DOHH2 (cell line): ENCODE measurements around the gene RNASE13.

Experiments
- H3F3A ChIP-seq: fragments of 200-600 bp; sonication (generic), shearing (Covaris generic); 2 replicates; pipeline ENCODE4 v1.6.0; 2016; ENCODE audit warnings: antibody characterized with exemption, mild to moderate bottlenecking; ENCODE audit not compliant: control insufficient read depth, insufficient read depth
- H3K27ac ChIP-seq: fragments of 200-600 bp; sonication (generic); 2 replicates; pipeline ENCODE4 v1.5.1; 2014; ENCODE audit warnings: low read depth, mild to moderate bottlenecking, low read length, moderate library complexity
- H3K27me3 ChIP-seq: fragments of 200-600 bp; sonication (generic); 2 replicates; pipeline ENCODE4 v1.6.1; 2014; ENCODE audit warnings: mild to moderate bottlenecking, low read length, mixed read lengths; ENCODE audit not compliant: control insufficient read depth
- H3K36me3 ChIP-seq: fragments of 200-600 bp; sonication (generic); 2 replicates; pipeline ENCODE4 v1.6.1; 2014; ENCODE audit warnings: mild to moderate bottlenecking, low read length, moderate library complexity, mixed read lengths; ENCODE audit not compliant: control insufficient read depth
- H3K4me1 ChIP-seq: fragments of 200-600 bp; sonication (generic); 2 replicates; pipeline ENCODE4 v1.6.1; 2014; ENCODE audit warnings: mild to moderate bottlenecking, low read length, mixed read lengths; ENCODE audit not compliant: control insufficient read depth
- H3K4me2 ChIP-seq: fragments of 200-600 bp; sonication (generic); 2 replicates; pipeline ENCODE4 v1.6.0; 2014; ENCODE audit warnings: mild to moderate bottlenecking, low read length, moderate library complexity
- H3K4me3 ChIP-seq: fragments of 200-600 bp; sonication (generic); 2 replicates; pipeline ENCODE4 v1.5.1; 2014; ENCODE audit warnings: mild to moderate bottlenecking, low read length, mixed read lengths
- H3K79me2 ChIP-seq: fragments of 200-600 bp; sonication (generic); 2 replicates; pipeline ENCODE4 v1.6.1; 2014; ENCODE audit warnings: mild to moderate bottlenecking, low read length, mixed read lengths; ENCODE audit not compliant: control insufficient read depth
- H3K9me2 ChIP-seq: fragments of 200-600 bp; sonication (generic); replicated peaks from 2 replicates; pipeline ENCODE4 v1.6.1; 2014; ENCODE audit warnings: mild to moderate bottlenecking, low read length, mixed read lengths; ENCODE audit not compliant: control insufficient read depth
- H3K9me3 ChIP-seq: fragments of 200-600 bp; sonication (generic); 2 replicates; pipeline ENCODE4 v1.6.1; 2014; ENCODE audit warnings: antibody characterized with exemption, low read length, mixed read lengths; ENCODE audit not compliant: control insufficient read depth, insufficient read depth
- H4K20me1 ChIP-seq: fragments of 200-600 bp; sonication (generic); 2 replicates; pipeline ENCODE4 v1.6.0; 2014; ENCODE audit warnings: low read depth, mild to moderate bottlenecking, antibody characterized with exemption, low read length, moderate library complexity; ENCODE audit not compliant: control insufficient read depth, insufficient read depth
- CTCF ChIP-seq: fragments of 200-600 bp; sonication (generic); IDR thresholded peaks from one replicate; pipeline ENCODE4 v1.5.1; 2014; ENCODE audit warnings: antibody characterized with exemption, mild to moderate bottlenecking, low read depth, low read length; ENCODE audit not compliant: poor library complexity, severe bottlenecking
- EZH2phosphoT487 ChIP-seq: fragments of 200-600 bp; sonication (generic); IDR thresholded peaks from 2 replicates; pipeline ENCODE4 v1.6.1; 2017; ENCODE audit warnings: borderline replicate concordance, mild to moderate bottlenecking, antibody characterized with exemption, low read length, moderate library complexity, mixed read lengths

RNASE13 gene

GRCh38 chr14:21019366-21019765 is 15.2 kb downstream of the RNASE13 start:
- Histone ChIP-seq H3K27ac (no peak overlapping the region), H3K9me3 (no peaks in the 10 kb centered on the region), H3K36me3 (no peaks in the 10 kb centered on the region), H3K9me2 (no peaks in the 10 kb centered on the region), H3K4me2 (no peak overlapping the region), H3K4me3 (no peak overlapping the region), H3K27me3 (peaks cover 35% of the 10 kb centered on the region), H4K20me1 (no peaks in the 10 kb centered on the region), H3F3A (no peaks in the 10 kb centered on the region), H3K79me2 (no peaks in the 10 kb centered on the region), H3K4me1 (no peaks in the 10 kb centered on the region)
- TF ChIP-seq CTCF (no peak), EZH2phosphoT487 (no peak)

- Histone ChIP-seq H3K79me2 (no peaks in the 10 kb centered on the region), H3K4me1 (no peaks in the 10 kb centered on the region), H3K27me3 (peaks cover 31% of the 10 kb centered on the region), H3K36me3 (no peaks in the 10 kb centered on the region), H3K4me3 (no peak overlapping the region), H3F3A (no peaks in the 10 kb centered on the region), H3K4me2 (no peak overlapping the region), H4K20me1 (no peaks in the 10 kb centered on the region), H3K9me2 (no peaks in the 10 kb centered on the region), H3K9me3 (no peaks in the 10 kb centered on the region), H3K27ac (no peak overlapping the region)
- TF ChIP-seq EZH2phosphoT487 (no peak), CTCF (no peak)
Observed at GRCh38 chr14:21018781-21019180, 15.8 kb downstream of the RNASE13 start.

- Histone ChIP-seq H3K36me3 (no peaks in the 10 kb centered on the region), H4K20me1 (no peaks in the 10 kb centered on the region), H3K4me3 (no peak overlapping the region), H3K27me3 (peaks cover 26% of the 10 kb centered on the region), H3K4me1 (no peaks in the 10 kb centered on the region), H3K9me2 (no peaks in the 10 kb centered on the region), H3K4me2 (no peak overlapping the region), H3K9me3 (no peaks in the 10 kb centered on the region), H3F3A (no peaks in the 10 kb centered on the region), H3K27ac (no peak overlapping the region), H3K79me2 (no peaks in the 10 kb centered on the region)
- TF ChIP-seq CTCF (no peak), EZH2phosphoT487 (no peak)
Observed at GRCh38 chr14:21018286-21018685, 16.3 kb downstream of the RNASE13 start.
